Ovary (tissue), 3 donors: ENCODE results near the gene ZNF408.

Source experiments
- CTCF ChIP-seq, 3 donors: fragments of 450-650 bp in 2 of 3; fragments of 200-600 bp in 1 of 3; IDR thresholded peaks; one replicate each; pipeline versions ENCODE4 v1.5.1 to v1.8.0; 2016 to 2022; ENCODE audit warnings: antibody characterized with exemption in 3 of 3, mild to moderate bottlenecking in 1 of 3
- POLR2A ChIP-seq: fragments of 450-650 bp; IDR thresholded peaks from one replicate; pipeline ENCODE4 v1.6.1; 2017; ENCODE audit warnings: antibody characterized with exemption, mild to moderate bottlenecking, moderate library complexity
- donor health status: DM: no; HTN: no; CAD: no.

GRCh38 chr11:46726206-46726862 is 25.5 kb downstream of the ZNF408 start:
- TF ChIP-seq CTCF (IDR thresholded peaks at IDR 0.05) (no peak), POLR2A (no peak)
